GM12874 (cell line): Measurements from ENCODE around the gene SMIM23.

ENCODE experiments used
- CTCF ChIP-seq: IDR thresholded peaks from 2 replicates; pipeline ENCODE4 v1.5.1; 2011; ENCODE audit warnings: low read depth, mild to moderate bottlenecking, control low read depth, low read length, moderate library complexity; ENCODE audit not compliant: insufficient read depth

SMIM23 gene

GRCh38 chr5:171790408-171790807, 4.8 kb downstream of the SMIM23 start:
- TF ChIP-seq CTCF, result no peak

- TF ChIP-seq CTCF, result no peak
Observed at GRCh38 chr5:171794470-171794960, 8.9 kb downstream of the SMIM23 start.

- TF ChIP-seq CTCF, result no peak
Observed at GRCh38 chr5:171795381-171795780, 9.8 kb downstream of the SMIM23 start.

GRCh38 chr5:171796436-171796835, 10.8 kb downstream of the SMIM23 start:
- no peak for TF ChIP-seq CTCF

GRCh38 chr5:171797543-171797942, 11.9 kb downstream of the SMIM23 start:
- TF ChIP-seq CTCF, result no peak

GRCh38 chr5:171798418-171798817, 12.8 kb downstream of the SMIM23 start:
- no peak for TF ChIP-seq CTCF

- TF ChIP-seq CTCF, result no peak
Observed at GRCh38 chr5:171801839-171802238, 16.2 kb downstream of the SMIM23 start.
